Activated CD4-positive, alpha-beta T cell treated with anti-CD3 and anti-CD28 coated beads, Interleukin-2, Interleukin-4, amounts not matched to agents 100 ng/mL and 50 ng/mL, durations not matched to agents 16 hours and 8 hours (primary cell): ENCODE data around the gene LGALS7B.
"Not testable (repeated sequence)": the region's sequence is repeated elsewhere in the genome, so short reads cannot be mapped to it uniquely, and the experiment has no call there.

Source experiments
- DNase-seq: peaks from one replicate; pipeline ENCODE4 v3.0.0-alpha.2; 2020; ENCODE audit warnings: low spot score

The LGALS7B gene

GRCh38 chr19:38797781-38798180 lies 8.8 kb downstream of the LGALS7B start:
- DNase-seq, result not testable (repeated sequence)

GRCh38 chr19:38799104-38799503 lies 10.1 kb downstream of the LGALS7B start:
- DNase-seq, result no peak

GRCh38 chr19:38800577-38801347 lies 11.8 kb downstream of the LGALS7B start:
- DNase-seq, result no peak

GRCh38 chr19:38801359-38802095 lies 12.5 kb downstream of the LGALS7B start:
- DNase-seq, result no peak

GRCh38 chr19:38803543-38803942 lies 14.5 kb downstream of the LGALS7B start:
- DNase-seq, result no peak

GRCh38 chr19:38805180-38805579 lies 16.2 kb downstream of the LGALS7B start:
- DNase-seq, result no peak

GRCh38 chr19:38806371-38806770 lies 17.4 kb downstream of the LGALS7B start:
- DNase-seq, result no peak

- DNase-seq, result not testable (repeated sequence)
These were observed 18.5 kb downstream of the LGALS7B start for GRCh38 chr19:38807374-38808098.

- DNase-seq, result no peak
These were observed 19.7 kb downstream of the LGALS7B start for GRCh38 chr19:38808741-38809140.

GRCh38 chr19:38809592-38810252 lies 20.7 kb downstream of the LGALS7B start:
- DNase-seq, result no peak

GRCh38 chr19:38812009-38812840 lies 23.2 kb downstream of the LGALS7B start:
- DNase-seq, result no peak

- DNase-seq, result no peak
These were observed 23.9 kb downstream of the LGALS7B start, which contains the start of gene LGALS4 for GRCh38 chr19:38812841-38813320. Gene LGALS4 (minus strand): TSS chr19:38812945. CDS start chr19:38812886, 59 bp downstream.

GRCh38 chr19:38813323-38813722 lies 24.3 kb downstream of the LGALS7B start:
- DNase-seq, result no peak

GRCh38 chr19:38813932-38814331 lies 24.9 kb downstream of the LGALS7B start:
- not testable (repeated sequence) for DNase-seq

- DNase-seq, result no peak
These were observed 26.3 kb downstream of the LGALS7B start for GRCh38 chr19:38815059-38816001.

- DNase-seq, result no peak
These were observed 27.2 kb downstream of the LGALS7B start for GRCh38 chr19:38816131-38816750.

- DNase-seq, result no peak
These were observed 28.1 kb downstream of the LGALS7B start for GRCh38 chr19:38817081-38817480.

- DNase-seq, result no peak
These were observed 30.4 kb downstream of the LGALS7B start for GRCh38 chr19:38819231-38819920.
